Endodermal cell (in vitro differentiated cells): ENCODE data around the gene ATF7. TPM values are rescaled to one million over a fixed set of nuclear protein-coding genes. Genes with fewer than 3 reads are reported as not detected.

Source experiments
- DNase-seq: peaks from one replicate; pipeline ENCODE4 v3.0.0-alpha.2; 2017
- H3K27ac ChIP-seq: 2 replicates; pipeline ENCODE4 v1.5.1; 2013; ENCODE audit warnings: mild to moderate bottlenecking, low read depth, low read length, moderate library complexity
- H3K27me3 ChIP-seq: 2 replicates; pipeline ENCODE4 v1.6.1; 2013; ENCODE audit warnings: mild to moderate bottlenecking, low read length, moderate library complexity; ENCODE audit not compliant: insufficient read depth, control insufficient read depth, poor library complexity, severe bottlenecking
- H3K36me3 ChIP-seq: 2 replicates; pipeline ENCODE4 v1.7.0; 2013; ENCODE audit warnings: mild to moderate bottlenecking, low read length, moderate library complexity; ENCODE audit not compliant: control insufficient read depth, insufficient read depth
- H3K4me1 ChIP-seq: one replicate; pipeline ENCODE4 v1.7.0; 2013; ENCODE audit warnings: low read length; ENCODE audit not compliant: control insufficient read depth, insufficient read depth
- H3K4me3 ChIP-seq: 2 replicates; pipeline ENCODE4 v1.5.1; 2013; ENCODE audit warnings: mild to moderate bottlenecking, low read length, moderate library complexity
- H3K9ac ChIP-seq: 2 replicates; pipeline ENCODE4 v1.6.1; 2013; ENCODE audit warnings: mild to moderate bottlenecking, low read length, moderate library complexity; ENCODE audit not compliant: poor library complexity, severe bottlenecking; ENCODE audit errors: extremely low read depth
- H3K9me3 ChIP-seq: 2 replicates; pipeline ENCODE4 v1.6.1; 2013; ENCODE audit warnings: mild to moderate bottlenecking, low read length, moderate library complexity; ENCODE audit not compliant: control insufficient read depth
- H3K27ac Mint-ChIP-seq: 2 replicates; pipeline ENCODE4 v1.8.0; 2020; ENCODE audit warnings: mixed read lengths
- H3K27me3 Mint-ChIP-seq: 2 replicates; pipeline ENCODE4 v1.8.0; 2021; ENCODE audit warnings: mild to moderate bottlenecking, mixed read lengths; ENCODE audit not compliant: insufficient read depth
- H3K36me3 Mint-ChIP-seq: 2 replicates; pipeline ENCODE4 v1.8.0; 2020; ENCODE audit warnings: low read depth, mixed read lengths
- H3K4me1 Mint-ChIP-seq: 2 replicates; pipeline ENCODE4 v1.8.0; 2020; ENCODE audit warnings: mixed read lengths
- H3K4me3 Mint-ChIP-seq: 2 replicates; pipeline ENCODE4 v1.8.0; 2020; ENCODE audit warnings: mild to moderate bottlenecking, moderate library complexity, mixed read lengths
- H3K9me3 Mint-ChIP-seq: 2 replicates; pipeline ENCODE4 v1.8.0; 2020; ENCODE audit warnings: mild to moderate bottlenecking, mixed read lengths
- WGBS, 2 experiments: methylation state at CpG; one replicate each; pipeline versions ENCODE4 v1.1.5 to v1.1.7; 2013; ENCODE audit warnings: missing lambda C conversion rate in 2 of 2, mixed read lengths in 1 of 2; ENCODE audit not compliant: insufficient coverage in 1 of 2, insufficient read length in 1 of 2; 5-methylcytosine and 5-hydroxymethylcytosine counted together
- total RNA-seq, 2 donors: library from RNA; stranded (reverse); fragmentation: NEBNext Ultra II Directional in 1 of 2; extraction: Animal tissue kit (Norgen Biotek cat#: 25700) in 1 of 2; gene quantifications; 2 replicates in 1 of 2; 3 replicates in 1 of 2; pipeline ENCODE4 v1.2.1, GENCODE V29; 2021
- TF ChIP-seq, protein P1 (sequence below): fragments of 200-600 bp; sonication (generic); conservative IDR thresholded peaks from 2 replicates; pipeline ENCODE4 v1.5.0; 2021; ENCODE audit warnings: antibody characterized with exemption, mild to moderate bottlenecking

The ATF7 gene
- total RNA-seq, 2 donors from 2014 or later, result 29.0 to 36.6 TPM

DNA sequence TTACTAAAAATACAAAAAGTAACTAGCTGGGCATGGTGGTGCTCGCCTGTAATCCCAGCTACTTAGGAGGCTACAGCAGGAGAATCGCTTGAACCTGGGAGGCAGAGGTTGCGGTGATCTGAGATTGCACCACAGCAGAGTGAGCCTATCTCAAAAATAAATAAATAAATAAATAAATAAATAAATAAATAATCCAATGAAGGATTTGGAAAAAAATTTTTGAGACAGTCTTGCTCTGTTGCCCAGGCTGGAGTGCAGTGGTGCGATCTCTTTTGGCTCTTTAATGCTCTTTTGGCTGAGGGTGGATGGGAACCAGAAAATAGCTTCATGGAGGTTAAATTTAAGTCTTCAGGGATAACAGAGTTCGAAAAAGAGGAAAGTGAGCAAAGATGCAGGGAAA lies 38.0 kb upstream of the ATF7 start:
- Histone ChIP-seq H3K4me1 (peaks cover 2% of the 10 kb centered on the region), H3K27ac (no peak overlapping the region), H3K4me3 (no peak overlapping the region), H3K36me3 (peaks cover 52% of the 10 kb centered on the region), H3K9ac (no peak overlapping the region), H3K9me3 (no peaks in the 10 kb centered on the region), H3K27me3 (no peaks in the 10 kb centered on the region)
- Mint-ChIP-seq H3K36me3 (peaks cover 59% of the 10 kb centered on the region), H3K9me3 (no peaks in the 10 kb centered on the region), H3K27ac (no peak overlapping the region), H3K4me1 (peaks cover 11% of the 10 kb centered on the region), H3K27me3 (no peaks in the 10 kb centered on the region), H3K4me3 (no peak overlapping the region)
- 72 to 87% methylated on average over 4 to 5 of the region's 5 CpGs for WGBS, 2 experiments
- DNase-seq, result no peak
- TF ChIP-seq, protein P1, sequence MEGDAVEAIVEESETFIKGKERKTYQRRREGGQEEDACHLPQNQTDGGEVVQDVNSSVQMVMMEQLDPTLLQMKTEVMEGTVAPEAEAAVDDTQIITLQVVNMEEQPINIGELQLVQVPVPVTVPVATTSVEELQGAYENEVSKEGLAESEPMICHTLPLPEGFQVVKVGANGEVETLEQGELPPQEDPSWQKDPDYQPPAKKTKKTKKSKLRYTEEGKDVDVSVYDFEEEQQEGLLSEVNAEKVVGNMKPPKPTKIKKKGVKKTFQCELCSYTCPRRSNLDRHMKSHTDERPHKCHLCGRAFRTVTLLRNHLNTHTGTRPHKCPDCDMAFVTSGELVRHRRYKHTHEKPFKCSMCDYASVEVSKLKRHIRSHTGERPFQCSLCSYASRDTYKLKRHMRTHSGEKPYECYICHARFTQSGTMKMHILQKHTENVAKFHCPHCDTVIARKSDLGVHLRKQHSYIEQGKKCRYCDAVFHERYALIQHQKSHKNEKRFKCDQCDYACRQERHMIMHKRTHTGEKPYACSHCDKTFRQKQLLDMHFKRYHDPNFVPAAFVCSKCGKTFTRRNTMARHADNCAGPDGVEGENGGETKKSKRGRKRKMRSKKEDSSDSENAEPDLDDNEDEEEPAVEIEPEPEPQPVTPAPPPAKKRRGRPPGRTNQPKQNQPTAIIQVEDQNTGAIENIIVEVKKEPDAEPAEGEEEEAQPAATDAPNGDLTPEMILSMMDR, result no peak

DNA sequence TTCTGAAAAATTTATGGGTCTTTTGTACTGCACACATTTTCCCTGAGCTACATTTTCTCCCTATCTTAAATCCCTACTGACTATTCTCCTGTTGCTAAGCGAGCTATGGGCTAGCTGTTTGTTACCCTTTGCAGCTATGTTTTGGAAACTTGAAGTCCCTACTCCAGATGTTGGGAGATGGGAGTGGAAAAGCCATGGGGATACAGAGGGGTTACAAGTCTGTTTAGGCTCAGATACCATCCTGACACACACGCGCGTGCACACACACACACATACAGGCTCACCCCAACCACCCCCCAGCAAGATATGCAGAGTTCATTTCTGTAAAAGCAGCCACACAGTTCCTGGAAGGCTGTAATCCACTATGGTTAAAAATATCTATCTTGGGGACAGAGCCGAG lies 33.9 kb upstream of the ATF7 start:
- no peaks in the 10 kb centered on the region for H3K27me3 ChIP-seq
- no peak overlapping the region for H3K4me3 Mint-ChIP-seq
- H3K4me3 ChIP-seq, result no peak overlapping the region
- no peaks in the 10 kb centered on the region for H3K9me3 Mint-ChIP-seq
- peak overlapping the region; percentile 93 for H3K27ac Mint-ChIP-seq
- H3K27me3 Mint-ChIP-seq, result no peaks in the 10 kb centered on the region
- TF ChIP-seq, protein P1, result no peak
- DNase-seq, result no peak
- H3K4me1 ChIP-seq, result peaks cover 12% of the 10 kb centered on the region
- H3K9ac ChIP-seq, result no peak overlapping the region
- peaks cover 29% of the 10 kb centered on the region for H3K4me1 Mint-ChIP-seq
- H3K36me3 ChIP-seq, result peaks cover 19% of the 10 kb centered on the region
- peak overlapping the region; percentile 90 for H3K27ac ChIP-seq
- peaks cover 26% of the 10 kb centered on the region for H3K36me3 Mint-ChIP-seq
- WGBS, 2 experiments, result 98% methylated on average over 5 of the region's 5 CpGs; no CpG with 5 or more reads in 1 of the 2 experiments
- H3K9me3 ChIP-seq, result no peaks in the 10 kb centered on the region

DNA sequence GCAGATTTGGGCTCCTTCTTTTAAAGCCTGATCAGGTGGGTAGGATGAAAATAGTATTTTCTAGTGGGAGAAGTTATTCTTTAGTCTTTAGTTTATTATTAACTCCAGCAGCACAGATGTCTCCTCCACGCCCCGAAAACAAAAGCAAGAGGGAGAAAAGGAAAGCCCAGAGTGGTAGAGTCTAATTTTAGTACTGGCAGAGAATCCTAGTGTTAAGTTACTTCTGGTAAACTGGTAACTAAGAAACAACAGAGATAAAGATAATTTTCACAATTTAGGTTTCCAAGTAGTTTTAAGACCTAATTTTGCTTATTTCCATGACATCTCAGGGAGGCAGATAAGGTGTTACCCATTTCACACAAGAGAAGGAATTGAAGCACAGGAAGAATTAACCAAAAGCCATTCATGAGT lies 33.4 kb upstream of the ATF7 start:
- Mint-ChIP-seq H3K4me3 (no peak overlapping the region), H3K27me3 (no peaks in the 10 kb centered on the region), H3K27ac (peak overlapping the region; percentile 93), H3K9me3 (no peaks in the 10 kb centered on the region), H3K4me1 (peaks cover 29% of the 10 kb centered on the region), H3K36me3 (peaks cover 23% of the 10 kb centered on the region)
- TF ChIP-seq, protein P1, result no peak
- Histone ChIP-seq H3K9ac (peak overlapping the region; percentile 8), H3K27ac (peak overlapping the region; percentile 90), H3K4me1 (peaks cover 12% of the 10 kb centered on the region), H3K4me3 (peak overlapping the region; percentile 7), H3K27me3 (no peaks in the 10 kb centered on the region), H3K9me3 (no peaks in the 10 kb centered on the region), H3K36me3 (peaks cover 15% of the 10 kb centered on the region)
- WGBS, 2 experiments, result 90 to 100% methylated on average over 2 of the region's 2 CpGs
- no peak for DNase-seq
